Measurements from ENCODE around the gene MYO19.

- TF ChIP-seq CTCF (conservative IDR thresholded peaks at IDR 0.05; ENCODE audit: low read length), result no peak
- TF ChIP-seq EZH2phosphoT487 (IDR thresholded peaks at IDR 0.05; ENCODE audit: borderline replicate concordance), result no peak
Measured at GRCh38 chr17:36469733-36470132, 64.9 kb downstream of the MYO19 start.
